ENCODE measurements around the gene PRMT2.

The PRMT2 gene
- 252 to 328 reads per million in 2 donors for total RNA-seq

DNA sequence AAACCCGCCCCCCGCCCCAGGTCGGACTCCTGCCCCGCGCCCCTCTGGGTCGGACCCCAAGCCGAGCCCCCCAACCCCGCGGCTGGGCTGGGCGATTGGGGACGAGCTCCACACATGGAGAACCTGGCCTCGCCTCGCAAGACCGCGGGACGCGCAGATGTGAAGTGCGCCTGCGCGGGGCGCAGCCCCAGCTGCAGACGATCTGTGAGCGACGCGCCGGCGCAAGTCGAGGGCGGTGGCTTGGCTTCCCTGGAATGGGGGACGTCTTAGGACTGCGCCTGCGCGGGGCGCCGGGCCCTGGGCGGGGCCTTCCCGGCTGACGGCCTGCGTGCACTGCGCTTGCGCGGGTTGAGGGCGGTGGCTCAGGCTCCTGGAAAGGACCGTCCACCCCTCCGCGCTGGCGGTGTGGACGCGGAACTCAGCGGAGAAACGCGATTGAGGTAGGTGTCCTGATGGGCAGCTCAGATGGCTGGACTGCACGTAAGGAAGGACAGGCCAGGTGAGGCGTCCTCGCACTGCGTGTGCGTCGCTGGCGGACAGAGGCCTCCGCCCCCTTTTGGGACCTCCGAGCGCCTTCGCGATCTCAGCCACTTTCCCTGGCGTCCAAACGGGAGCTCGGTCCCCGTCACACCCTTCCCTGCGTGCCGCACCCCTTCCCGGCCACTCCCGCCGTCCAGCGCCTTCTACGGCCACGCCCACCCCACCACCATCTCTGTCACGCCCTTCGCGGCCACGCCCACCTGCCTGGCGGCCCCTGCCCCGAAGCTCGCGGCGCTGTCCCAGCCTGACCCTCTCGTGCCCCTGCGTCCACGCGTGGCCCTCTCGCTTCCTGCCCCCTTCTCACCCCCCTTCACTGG lies at the start of gene PRMT2:
Gene PRMT2 (plus strand): TSS at position 351 of the 857 bp plus-strand sequence. CDS start 1,278 bp downstream, outside the sequence.
- peak; percentile 98 for DNase-seq

DNA sequence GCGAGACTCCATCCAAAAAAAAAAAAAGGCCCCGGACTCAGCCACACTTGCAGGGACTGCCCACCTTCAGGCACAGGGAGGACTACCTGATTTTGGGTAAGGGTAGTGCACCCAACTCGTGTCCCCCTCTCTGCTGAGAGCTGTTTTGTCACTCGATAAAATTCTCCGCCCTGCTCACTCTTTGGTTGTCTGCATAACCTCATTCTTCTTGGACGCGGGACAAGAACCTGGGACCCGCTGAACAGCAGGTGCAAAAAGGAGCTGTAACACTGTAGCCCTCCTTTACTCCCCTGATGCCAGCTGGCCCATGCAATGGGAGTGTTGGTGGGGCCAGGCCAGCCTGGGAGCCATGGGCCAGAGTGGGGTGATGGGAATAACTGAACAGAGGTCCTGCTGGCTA lies 41.2 kb upstream of the PRMT2 start:
- DNase-seq = no peak

DNA sequence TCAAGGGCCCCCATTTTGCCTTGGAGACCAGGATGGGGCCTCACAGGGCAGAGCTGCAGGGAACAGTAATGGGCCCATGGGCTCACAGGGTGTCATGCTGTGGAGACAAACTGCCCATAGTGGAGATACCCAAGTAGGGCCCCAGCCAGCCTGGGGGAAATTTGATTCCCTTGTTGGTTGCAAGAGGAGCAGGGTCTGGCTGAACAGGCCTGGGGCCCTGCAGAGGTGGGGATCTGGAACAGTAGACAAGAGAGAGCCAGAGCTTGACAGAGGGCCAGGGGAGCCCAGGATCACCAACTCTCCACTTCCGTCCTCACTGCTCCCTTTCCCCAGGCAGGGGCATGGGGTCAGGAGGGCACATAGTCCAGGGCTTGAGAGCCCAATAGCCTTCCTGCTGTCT lies 39.3 kb upstream of the PRMT2 start:
- DNase-seq = no peak

DNA sequence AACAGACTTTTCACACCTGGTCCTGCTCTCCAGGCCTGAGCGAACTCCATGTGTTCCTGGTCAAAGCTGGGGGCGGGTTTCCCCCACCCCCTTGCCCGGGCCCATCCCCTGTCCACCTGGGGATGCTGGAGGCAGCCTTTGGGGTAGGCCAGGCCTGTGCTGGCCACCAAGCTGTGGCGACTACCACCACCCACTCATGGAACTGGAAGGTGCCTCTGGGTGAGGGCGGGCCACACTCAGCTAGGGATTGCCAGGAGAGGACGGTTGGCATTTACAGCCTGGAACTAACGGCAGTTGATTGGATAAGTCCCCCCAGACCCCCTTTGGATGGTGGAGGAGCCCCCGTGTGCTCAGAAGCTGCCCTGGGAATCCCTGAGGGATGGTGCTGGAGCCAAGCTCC lies 38.4 kb upstream of the PRMT2 start:
- DNase-seq = no peak

DNA sequence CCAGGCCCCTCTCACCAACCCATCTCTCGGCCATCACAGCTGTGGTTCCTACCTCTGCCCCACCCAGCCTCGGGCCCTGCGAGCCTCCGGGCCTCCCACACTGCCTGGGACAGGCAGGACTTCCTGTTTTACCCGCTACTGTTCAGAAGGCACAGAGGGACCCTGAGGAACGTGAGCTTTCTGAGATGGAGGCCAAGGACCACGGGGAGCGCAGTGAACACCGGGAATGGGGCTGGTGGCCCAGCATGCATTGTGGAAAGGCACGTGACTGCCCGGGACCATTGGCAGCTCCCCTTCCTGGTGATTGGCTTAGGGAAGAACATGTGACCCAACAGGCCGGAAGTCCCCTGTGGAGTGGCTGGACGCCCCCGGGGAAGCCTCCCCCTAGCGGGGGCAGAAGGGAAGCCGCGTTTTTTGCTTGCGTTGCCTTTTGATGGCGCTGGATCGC lies 37.6 kb upstream of the PRMT2 start:
- DNase-seq = no peak

DNA sequence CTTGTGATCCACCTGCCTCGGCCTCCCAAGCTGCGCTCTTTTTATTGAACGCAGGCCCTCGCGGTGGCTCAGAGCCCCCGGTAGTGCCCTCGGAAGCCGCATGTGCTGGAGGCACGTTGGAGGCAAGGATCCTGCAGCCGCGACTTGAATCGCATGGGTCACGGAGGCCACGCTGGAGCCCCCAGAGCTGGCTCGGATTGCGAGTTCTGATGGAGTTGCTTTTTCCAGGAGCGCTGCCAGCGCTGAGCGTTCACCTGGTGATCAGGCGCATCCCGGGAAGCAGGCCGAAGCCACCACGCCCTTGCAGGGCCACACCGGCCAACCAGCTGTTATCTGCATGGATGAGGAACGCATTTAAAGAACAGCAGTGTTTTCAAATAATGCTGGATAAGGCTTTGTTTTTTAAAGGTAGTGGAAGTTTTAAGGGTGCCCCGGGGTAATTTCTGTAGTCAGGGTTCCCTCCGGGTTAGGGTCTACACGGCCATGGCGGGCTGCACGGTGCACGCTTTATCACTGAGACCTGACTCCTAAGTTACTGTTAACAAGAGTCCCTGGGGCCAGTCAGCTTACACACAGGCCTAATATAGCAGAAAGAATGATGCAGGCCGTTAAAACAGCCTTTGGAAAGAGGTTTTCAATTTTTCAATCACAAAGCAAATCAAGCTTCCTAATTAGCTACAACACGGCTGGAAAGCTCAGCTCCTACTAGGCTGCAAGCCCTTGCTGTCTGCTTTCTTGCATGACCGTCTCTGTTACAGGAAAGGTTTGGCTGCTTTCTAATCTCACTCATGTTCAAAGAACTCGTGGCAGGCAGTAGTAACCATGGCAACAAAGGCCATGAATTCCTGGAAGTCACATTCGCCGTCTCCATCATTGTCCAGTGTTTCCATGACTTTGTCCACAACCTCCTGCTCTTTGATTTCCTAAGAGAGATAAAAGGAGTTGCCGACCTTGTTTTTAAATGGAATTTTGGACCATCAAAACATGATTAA lies 36.6 kb upstream of the PRMT2 start:
- DNase-seq = no peak

DNA sequence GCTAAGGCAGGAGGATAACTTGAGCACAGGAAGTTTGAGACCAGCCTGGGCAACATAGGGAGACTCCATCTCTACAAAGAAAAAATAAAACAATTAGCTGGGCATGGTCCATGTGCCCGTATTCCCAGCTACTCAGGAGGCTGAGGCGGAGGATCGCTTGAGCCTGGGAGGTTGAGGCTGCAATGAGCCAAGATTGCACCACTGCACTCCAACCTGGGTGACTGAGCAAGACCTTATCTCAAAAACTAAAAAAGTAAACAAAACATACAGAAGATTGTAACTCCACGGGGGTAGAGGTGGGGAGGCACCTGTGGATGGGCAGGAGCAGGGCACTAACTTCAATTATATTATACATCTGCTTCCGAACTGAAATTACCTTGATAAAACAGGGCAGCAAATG lies 35.2 kb upstream of the PRMT2 start:
- DNase-seq = no peak

DNA sequence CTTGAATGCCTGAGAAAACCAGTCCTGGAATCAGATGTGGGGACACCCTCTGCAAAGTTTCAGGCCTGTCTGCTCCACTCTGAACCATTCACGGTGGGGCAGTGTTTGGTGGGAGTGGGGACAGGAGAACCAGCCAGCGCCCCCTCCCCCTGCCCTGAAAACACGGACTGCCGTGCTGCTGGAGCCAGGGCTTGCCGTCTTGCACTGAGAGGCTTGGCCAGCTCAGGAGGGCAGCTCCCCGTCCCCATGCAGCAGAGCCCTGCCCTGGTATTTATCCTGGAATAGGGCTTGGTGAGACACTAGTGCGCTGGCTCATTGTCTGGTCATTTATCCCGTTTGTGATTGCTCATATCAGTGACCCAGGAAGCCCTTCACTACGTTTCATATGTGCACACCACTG lies 34.5 kb upstream of the PRMT2 start:
- no peak for DNase-seq

DNA sequence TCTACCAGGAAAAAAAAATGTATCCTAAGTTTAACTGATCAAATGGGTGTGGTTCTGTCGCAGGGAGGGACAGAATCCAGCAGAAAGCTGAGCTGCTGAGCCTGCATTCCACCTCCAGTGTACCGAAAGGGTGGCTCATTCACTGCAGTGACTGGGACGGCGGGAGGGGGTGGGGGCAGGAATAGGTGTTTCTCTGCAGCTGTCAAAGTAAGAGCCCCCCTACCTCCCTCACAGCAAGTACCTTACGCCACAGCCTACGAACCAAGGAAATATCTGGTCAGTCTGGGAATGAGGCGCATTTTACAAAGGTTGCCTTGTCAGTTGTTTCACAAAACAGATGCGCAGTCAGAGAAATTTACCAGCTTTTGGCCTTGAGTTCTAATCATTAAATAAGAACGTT lies 32.2 kb upstream of the PRMT2 start:
- no peak for DNase-seq

DNA sequence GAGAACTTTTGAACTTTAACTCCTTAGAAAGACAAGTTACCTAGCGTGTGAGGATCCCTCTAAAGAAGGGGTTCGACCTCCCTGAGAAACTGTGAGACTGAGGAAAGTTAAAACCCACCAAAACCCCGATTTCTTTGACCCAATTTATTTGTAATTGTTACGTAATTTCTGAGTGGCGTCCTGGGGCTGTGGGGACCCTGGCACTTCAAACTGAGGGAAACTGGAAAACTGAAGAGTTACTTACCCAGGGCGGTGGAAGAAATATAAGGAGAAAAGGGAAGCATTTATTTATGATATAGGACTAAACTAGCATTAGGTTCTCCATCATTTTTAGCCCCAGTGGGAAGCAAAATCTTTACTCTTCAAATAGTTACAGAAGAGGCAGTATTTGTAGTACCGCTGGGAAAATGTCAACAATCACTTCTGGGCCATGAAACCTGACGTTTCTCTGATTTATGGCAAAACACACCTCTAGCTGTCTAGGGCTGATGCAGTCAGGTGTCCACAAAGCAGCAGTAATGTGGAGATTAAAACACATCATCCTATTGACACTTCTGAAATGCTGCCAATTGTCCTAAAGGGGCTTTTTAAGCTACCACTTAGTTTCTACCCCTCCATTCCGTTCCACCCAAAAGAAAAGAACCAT lies 31.0 kb upstream of the PRMT2 start:
- no peak for DNase-seq

DNA sequence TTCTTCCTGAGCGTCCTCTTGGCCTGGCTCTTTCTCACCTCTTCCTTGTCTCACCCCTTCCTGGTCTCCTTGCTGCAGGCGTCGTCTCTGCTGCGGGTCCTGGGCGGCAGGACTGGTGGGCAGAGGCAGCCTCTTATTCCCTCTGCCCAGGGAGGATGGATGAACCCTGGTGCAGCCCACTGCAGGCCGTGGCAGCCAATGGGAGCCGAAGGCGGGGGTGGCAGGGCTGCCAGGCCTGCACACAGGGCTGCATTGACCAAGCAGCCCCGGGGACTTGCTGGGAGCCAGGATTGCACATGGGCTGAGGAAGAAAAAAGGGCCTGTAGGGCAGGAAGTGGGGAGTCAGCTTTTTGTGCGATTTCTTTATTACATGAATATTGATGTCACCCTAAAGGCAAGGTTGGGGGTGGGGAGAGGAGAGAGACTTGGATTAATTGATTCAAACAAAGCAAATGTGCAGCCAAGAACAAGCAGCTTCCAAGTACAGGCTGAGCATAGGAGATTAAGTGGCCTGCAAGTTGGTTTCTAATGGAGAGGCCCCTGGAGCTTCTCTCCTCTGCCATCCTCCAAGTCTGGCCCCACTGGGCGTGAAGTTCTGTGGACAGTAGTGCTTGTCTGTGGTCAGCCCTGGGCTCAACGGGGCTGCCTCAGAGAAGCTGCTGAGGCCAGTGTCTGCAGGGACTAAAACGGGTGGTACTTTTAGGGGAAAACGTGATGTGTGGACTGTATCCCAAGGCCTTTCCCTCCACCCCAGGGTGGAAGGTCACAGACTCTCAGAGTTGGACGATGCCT lies 30.3 kb upstream of the PRMT2 start, which contains the start of gene S100B:
Gene S100B (minus strand): TSS at position 108 of the 792 bp plus-strand sequence. CDS start 2,667 bp downstream, outside the sequence.
- DNase-seq = no peak

DNA sequence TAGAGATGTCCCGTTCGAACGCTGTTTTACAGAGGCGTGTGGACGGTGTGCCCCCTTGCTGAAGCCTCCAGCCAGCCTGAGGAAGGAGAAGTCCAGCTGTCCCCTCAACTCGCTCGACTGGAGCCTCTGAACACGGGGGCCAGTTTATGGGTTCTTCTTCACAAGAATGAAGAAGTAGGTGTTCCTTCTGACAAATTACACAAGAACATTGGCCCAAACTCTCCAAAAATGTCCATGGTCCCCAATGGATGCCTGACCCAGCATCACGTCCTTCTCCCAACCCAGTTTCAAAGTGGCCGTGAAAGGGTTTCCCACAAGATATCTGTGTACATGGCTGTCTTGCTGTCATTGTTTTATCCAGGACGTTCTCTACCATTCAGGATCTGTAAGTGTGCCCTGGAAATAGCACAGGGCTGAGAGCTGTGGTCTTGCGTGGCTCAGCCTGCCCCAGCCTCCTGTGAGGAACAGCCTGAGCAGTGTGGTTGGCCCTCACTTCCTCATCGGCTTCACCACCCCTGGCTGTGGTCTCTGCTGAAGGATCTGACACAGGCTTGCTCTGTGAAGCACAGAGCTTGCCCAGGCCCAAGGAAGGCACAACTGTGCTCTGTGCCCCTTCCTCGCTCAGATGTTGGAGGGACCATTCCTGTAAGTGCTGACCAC lies 29.6 kb upstream of the PRMT2 start:
- DNase-seq = no peak

DNA sequence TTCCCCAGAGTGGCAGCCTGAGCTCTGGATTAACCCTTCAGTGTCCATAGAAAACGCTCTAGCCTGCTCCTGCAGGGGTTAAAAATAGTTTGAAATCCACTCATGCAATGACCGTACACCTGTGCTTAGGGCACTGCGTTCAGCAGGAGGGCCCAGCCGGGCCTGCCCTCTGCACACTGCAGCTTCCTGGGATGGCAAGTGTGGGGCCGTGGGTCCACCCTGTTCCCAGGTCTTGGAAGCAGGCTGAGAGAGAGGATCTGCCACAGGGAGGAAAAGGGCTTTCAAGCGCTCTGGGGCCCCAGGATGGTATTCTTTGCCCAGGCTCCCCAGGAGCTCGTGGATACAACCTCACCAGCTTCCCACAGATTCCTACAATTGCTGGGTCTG lies 29.1 kb upstream of the PRMT2 start:
- DNase-seq = no peak

DNA sequence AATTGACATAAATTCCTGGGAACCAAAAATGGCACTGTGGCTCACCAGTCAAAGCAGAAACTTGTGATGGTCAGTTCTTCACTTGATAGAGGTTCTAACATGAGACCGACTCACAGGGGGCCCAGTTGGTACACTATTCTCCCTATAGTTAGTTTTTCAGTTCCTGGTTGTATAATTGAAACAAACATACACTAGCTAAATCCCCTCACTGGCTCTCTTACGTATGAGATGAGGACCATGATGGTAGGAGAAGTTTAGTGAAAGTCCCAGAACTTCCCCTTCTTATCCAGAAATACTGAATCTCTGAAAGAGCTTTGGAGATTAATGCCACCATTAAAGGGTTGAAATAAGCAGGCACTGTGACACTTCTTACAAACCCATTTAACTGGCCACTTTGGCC lies 27.8 kb upstream of the PRMT2 start:
- DNase-seq = no peak

DNA sequence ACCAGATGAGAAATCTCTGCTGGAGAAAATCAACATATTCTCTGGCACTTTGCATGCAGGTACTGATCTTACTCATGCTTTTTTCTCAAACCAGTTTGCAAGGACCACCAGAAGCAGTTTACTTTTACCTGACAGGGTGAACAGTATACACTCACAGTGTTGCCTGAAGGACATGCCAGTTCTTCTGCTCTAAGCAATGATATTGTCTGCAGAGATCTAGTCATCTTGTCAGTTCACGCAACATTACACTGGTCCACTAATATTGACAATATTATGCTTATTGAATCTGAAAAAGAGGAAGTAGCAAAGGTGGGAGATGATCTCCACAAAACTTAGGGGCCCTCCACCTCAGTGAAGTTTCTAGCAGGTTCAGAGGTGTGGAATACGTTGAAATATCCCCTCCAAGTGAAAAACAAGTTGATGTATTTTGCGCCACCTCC lies 26.8 kb upstream of the PRMT2 start:
- no peak for DNase-seq

DNA sequence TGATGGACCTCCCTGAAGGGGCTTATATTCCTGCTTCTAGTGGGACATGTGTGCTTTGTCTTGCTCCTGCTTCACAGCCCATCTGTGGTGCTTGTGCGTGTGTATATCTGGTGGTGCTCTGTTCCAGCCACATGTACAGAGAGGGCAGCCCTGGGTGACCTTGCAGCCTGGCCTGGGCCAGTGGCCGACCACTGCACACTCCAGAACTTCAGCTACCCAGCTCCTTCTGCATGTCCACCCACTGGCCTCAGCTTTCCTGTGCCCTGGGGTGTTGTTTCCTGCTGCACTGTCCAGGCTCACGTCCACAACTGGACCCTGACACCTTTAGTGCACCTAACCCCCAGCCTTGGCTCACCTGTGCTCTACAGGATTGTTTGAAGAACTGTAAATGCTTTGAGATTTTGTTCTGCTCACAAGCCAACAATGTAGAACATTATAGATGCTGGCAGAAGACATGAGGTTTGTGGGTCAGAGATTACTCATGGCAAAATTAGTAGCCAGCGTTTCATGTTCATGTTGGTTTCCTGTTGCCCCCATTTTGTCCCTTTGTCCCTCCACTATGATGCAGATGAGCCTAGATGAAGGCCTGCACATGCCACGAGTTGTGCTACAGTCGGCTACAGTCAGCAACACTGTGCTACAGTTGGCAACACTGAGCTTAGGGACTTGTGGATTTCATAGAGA lies 25.3 kb upstream of the PRMT2 start:
- DNase-seq = no peak

DNA sequence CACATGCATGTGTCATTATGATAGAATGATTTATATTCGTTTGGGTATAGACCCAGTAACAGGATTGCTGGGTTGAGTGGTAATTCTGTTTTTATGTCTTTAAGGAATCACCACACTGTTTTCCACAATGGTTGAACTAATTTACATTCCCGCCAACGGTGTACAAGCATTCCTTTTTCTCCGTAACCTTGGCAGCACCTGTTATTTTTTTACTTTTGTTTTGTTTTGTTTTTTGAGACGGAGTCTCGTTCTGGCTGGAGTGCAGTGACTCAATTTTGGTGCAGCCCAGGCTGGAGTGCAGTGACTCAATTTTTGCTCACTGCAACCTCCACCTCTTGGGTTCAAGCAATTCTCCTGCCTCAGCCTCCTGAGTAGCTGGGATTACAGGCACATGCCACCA lies 22.1 kb upstream of the PRMT2 start:
- no peak for DNase-seq

DNA sequence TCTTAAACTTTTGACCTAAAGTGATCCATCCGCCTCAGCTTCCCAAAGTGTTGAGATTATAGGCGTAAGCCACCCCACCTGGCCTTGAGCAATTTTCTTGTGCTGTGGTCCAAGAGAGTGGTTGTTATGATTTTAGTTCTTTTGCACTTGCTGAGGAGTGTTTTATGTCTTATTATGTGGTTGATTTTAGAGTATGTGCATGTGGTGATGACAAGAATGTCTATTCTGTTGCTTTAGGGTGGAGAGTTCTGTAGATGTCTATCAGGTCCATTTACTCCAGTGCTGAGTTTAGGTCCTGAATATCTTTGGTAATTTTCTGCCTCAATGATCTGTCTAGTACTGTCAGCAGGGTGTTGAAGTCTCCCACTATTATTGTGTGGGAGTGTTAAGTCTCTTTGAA lies 19.4 kb upstream of the PRMT2 start:
- DNase-seq = no peak

DNA sequence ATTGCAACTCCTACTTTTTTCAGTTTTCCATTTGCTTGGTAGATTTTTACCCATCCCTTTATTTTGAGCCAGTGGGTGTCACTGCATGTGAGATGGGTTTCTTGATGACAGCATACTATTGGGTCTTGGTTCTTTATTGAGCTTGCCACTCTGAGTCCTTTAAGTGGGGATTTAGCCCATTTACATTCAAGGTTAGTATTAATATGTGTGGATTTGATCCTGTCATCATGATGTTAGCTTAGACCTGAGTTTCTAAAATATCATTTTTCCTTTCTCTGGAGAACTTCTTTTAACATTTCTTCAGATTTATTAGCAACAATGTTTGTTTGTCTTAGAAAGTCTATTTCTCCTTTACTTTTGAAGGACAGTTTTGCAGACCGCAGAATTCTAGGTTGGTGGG lies 18.8 kb upstream of the PRMT2 start:
- no peak for DNase-seq

DNA sequence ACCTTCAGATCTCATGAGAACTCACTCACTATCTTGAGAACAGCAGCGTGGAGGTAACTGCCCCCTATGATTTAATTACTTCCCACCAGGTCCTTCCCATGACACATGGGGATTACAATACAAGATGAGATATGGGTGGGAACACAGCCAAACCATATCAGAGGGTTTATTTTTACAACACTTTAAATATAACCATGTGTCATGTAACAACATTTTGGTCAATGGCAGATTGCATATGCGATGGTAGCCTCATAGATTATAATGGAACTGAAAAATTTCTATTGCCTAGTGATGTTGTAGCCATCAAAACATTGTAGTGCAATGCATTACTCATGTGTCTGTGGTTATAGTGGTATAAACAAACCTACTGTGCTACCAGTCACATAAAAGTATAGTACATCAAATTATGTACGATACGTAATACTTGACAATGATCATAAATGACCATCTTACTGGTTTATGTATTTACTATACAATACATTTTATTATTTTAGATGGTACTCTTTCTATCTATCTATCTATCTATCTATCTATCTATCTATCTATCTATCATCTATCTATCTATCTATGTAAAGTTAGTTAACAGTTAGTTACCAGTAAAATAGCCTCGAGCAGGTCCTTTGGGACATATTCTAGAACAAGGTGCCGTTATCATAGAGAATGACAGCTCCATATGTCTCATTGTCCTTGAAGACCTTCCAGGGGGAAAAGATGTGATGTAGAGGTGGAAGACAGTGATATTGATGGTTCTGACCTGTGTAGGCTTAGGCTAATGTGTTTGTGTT lies 18.0 kb upstream of the PRMT2 start:
- no peak for DNase-seq

All from activated gamma-delta T cell (primary cell).